Measurements from ENCODE around the gene DGKI.

DNA sequence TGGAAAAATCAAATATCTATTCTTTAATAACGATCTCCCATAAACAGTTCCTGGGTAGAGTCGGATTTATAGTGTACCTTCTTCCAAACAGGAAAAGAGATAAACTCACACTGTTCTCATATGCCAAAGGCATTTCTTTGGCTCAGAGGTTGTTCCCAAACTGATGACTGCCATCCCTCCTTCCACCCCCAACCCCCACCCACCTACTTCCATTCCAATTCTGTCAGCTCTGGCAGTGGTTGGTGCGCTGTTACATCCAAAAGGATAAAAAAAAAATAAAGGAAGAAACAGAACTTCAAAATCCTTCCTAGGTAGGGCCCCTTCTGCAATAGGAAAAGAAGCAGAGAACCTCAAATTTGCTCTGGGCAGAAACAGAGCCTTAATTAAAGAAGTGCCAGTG lies 104.7 kb downstream of the DGKI start:
- TF ChIP-seq, protein P1, sequence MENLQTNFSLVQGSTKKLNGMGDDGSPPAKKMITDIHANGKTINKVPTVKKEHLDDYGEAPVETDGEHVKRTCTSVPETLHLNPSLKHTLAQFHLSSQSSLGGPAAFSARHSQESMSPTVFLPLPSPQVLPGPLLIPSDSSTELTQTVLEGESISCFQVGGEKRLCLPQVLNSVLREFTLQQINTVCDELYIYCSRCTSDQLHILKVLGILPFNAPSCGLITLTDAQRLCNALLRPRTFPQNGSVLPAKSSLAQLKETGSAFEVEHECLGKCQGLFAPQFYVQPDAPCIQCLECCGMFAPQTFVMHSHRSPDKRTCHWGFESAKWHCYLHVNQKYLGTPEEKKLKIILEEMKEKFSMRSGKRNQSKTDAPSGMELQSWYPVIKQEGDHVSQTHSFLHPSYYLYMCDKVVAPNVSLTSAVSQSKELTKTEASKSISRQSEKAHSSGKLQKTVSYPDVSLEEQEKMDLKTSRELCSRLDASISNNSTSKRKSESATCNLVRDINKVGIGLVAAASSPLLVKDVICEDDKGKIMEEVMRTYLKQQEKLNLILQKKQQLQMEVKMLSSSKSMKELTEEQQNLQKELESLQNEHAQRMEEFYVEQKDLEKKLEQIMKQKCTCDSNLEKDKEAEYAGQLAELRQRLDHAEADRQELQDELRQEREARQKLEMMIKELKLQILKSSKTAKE (CRISPR knock-in tag; IDR thresholded peaks at IDR 0.05; ENCODE audit: borderline replicate concordance), result no peak
- TF ChIP-seq GABPA (IDR thresholded peaks at IDR 0.05; ENCODE audit: low read depth, low read length) (no peak), GABPA (CRISPR knock-in tag; IDR thresholded peaks at IDR 0.05; ENCODE audit: low read depth) (no peak), ZMYM3 (CRISPR knock-in tag; IDR thresholded peaks at IDR 0.05) (no peak), POLR2G (IDR thresholded peaks at IDR 0.05; ENCODE audit: low read depth, low read length) (no peak), TCF12 (IDR thresholded peaks at IDR 0.05) (no peak), TCF12 (CRISPR knock-in tag; IDR thresholded peaks at IDR 0.05) (no peak), ZBTB7B (CRISPR knock-in tag; IDR thresholded peaks at IDR 0.05) (no peak), ETV6 (CRISPR knock-in tag; conservative IDR thresholded peaks at IDR 0.05) (no peak), HNRNPUL1 (IDR thresholded peaks at IDR 0.05; ENCODE audit: low read depth, low read length) (no peak)
- TF ChIP-seq, protein P2, sequence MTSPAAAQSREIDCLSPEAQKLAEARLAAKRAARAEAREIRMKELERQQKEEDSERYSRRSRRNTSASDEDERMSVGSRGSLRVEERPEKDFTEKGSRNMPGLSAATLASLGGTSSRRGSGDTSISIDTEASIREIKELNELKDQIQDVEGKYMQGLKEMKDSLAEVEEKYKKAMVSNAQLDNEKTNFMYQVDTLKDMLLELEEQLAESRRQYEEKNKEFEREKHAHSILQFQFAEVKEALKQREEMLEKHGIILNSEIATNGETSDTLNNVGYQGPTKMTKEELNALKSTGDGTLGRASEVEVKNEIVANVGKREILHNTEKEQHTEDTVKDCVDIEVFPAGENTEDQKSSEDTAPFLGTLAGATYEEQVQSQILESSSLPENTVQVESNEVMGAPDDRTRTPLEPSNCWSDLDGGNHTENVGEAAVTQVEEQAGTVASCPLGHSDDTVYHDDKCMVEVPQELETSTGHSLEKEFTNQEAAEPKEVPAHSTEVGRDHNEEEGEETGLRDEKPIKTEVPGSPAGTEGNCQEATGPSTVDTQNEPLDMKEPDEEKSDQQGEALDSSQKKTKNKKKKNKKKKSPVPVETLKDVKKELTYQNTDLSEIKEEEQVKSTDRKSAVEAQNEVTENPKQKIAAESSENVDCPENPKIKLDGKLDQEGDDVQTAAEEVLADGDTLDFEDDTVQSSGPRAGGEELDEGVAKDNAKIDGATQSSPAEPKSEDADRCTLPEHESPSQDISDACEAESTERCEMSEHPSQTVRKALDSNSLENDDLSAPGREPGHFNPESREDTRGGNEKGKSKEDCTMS (CRISPR knock-in tag; conservative IDR thresholded peaks at IDR 0.05), result no peak
- TF ChIP-seq, protein P3, sequence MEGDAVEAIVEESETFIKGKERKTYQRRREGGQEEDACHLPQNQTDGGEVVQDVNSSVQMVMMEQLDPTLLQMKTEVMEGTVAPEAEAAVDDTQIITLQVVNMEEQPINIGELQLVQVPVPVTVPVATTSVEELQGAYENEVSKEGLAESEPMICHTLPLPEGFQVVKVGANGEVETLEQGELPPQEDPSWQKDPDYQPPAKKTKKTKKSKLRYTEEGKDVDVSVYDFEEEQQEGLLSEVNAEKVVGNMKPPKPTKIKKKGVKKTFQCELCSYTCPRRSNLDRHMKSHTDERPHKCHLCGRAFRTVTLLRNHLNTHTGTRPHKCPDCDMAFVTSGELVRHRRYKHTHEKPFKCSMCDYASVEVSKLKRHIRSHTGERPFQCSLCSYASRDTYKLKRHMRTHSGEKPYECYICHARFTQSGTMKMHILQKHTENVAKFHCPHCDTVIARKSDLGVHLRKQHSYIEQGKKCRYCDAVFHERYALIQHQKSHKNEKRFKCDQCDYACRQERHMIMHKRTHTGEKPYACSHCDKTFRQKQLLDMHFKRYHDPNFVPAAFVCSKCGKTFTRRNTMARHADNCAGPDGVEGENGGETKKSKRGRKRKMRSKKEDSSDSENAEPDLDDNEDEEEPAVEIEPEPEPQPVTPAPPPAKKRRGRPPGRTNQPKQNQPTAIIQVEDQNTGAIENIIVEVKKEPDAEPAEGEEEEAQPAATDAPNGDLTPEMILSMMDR (CRISPR knock-in tag; IDR thresholded peaks at IDR 0.05), result no peak
- TF ChIP-seq, protein P4, sequence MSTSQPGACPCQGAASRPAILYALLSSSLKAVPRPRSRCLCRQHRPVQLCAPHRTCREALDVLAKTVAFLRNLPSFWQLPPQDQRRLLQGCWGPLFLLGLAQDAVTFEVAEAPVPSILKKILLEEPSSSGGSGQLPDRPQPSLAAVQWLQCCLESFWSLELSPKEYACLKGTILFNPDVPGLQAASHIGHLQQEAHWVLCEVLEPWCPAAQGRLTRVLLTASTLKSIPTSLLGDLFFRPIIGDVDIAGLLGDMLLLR (CRISPR knock-in tag; IDR thresholded peaks at IDR 0.05), result no peak
- TF ChIP-seq, protein P5, sequence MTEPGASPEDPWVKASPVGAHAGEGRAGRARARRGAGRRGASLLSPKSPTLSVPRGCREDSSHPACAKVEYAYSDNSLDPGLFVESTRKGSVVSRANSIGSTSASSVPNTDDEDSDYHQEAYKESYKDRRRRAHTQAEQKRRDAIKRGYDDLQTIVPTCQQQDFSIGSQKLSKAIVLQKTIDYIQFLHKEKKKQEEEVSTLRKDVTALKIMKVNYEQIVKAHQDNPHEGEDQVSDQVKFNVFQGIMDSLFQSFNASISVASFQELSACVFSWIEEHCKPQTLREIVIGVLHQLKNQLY (CRISPR knock-in tag; IDR thresholded peaks at IDR 0.05), result no peak
- TF ChIP-seq, protein P6, sequence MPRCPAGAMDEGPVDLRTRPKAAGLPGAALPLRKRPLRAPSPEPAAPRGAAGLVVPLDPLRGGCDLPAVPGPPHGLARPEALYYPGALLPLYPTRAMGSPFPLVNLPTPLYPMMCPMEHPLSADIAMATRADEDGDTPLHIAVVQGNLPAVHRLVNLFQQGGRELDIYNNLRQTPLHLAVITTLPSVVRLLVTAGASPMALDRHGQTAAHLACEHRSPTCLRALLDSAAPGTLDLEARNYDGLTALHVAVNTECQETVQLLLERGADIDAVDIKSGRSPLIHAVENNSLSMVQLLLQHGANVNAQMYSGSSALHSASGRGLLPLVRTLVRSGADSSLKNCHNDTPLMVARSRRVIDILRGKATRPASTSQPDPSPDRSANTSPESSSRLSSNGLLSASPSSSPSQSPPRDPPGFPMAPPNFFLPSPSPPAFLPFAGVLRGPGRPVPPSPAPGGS (CRISPR knock-in tag; IDR thresholded peaks at IDR 0.05), result no peak
- TF ChIP-seq, protein P7, sequence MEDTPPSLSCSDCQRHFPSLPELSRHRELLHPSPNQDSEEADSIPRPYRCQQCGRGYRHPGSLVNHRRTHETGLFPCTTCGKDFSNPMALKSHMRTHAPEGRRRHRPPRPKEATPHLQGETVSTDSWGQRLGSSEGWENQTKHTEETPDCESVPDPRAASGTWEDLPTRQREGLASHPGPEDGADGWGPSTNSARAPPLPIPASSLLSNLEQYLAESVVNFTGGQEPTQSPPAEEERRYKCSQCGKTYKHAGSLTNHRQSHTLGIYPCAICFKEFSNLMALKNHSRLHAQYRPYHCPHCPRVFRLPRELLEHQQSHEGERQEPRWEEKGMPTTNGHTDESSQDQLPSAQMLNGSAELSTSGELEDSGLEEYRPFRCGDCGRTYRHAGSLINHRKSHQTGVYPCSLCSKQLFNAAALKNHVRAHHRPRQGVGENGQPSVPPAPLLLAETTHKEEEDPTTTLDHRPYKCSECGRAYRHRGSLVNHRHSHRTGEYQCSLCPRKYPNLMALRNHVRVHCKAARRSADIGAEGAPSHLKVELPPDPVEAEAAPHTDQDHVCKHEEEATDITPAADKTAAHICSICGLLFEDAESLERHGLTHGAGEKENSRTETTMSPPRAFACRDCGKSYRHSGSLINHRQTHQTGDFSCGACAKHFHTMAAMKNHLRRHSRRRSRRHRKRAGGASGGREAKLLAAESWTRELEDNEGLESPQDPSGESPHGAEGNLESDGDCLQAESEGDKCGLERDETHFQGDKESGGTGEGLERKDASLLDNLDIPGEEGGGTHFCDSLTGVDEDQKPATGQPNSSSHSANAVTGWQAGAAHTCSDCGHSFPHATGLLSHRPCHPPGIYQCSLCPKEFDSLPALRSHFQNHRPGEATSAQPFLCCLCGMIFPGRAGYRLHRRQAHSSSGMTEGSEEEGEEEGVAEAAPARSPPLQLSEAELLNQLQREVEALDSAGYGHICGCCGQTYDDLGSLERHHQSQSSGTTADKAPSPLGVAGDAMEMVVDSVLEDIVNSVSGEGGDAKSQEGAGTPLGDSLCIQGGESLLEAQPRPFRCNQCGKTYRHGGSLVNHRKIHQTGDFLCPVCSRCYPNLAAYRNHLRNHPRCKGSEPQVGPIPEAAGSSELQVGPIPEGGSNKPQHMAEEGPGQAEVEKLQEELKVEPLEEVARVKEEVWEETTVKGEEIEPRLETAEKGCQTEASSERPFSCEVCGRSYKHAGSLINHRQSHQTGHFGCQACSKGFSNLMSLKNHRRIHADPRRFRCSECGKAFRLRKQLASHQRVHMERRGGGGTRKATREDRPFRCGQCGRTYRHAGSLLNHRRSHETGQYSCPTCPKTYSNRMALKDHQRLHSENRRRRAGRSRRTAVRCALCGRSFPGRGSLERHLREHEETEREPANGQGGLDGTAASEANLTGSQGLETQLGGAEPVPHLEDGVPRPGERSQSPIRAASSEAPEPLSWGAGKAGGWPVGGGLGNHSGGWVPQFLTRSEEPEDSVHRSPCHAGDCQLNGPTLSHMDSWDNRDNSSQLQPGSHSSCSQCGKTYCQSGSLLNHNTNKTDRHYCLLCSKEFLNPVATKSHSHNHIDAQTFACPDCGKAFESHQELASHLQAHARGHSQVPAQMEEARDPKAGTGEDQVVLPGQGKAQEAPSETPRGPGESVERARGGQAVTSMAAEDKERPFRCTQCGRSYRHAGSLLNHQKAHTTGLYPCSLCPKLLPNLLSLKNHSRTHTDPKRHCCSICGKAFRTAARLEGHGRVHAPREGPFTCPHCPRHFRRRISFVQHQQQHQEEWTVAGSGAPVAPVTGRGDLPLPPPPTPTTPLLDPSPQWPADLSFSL (CRISPR knock-in tag; IDR thresholded peaks at IDR 0.05), result no peak
